Measurements from ENCODE around the gene POMP. TPM values are rescaled to one million over a fixed set of nuclear protein-coding genes. Genes with fewer than 3 reads are reported as not detected.
A peak's percentile ranks its signal among the peaks of the same experiment; 100 is the strongest.

The POMP gene
- total RNA-seq, 4 donors from 2014 or later: 162 to 188 (median 176) TPM

DNA sequence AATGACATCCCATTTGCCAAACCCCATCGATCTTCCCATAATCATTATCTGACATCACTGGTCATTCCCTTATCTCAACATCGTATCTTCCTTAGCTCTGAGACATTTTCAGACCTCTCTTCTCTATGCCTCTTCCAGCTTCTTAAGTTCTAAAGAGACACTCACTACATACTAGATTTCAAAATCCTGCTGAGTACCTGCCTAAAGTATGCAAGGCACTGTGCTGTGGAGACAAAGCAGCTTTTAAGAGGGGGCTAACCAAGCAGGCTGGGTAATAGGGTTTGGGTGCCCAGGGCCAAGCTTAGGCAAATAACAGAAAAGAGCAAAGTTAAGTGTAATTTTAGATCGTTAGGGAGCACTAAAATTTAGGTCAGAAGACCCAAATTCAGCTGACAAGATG lies 3.4 kb upstream of the POMP start:
- Histone ChIP-seq H3K27ac (peak overlapping the region; percentile 1 to 95 (median 50)), H3K4me1 (peaks cover 25 to 26% of the 10 kb centered on the region in 2 donors), H3K9me3 (no peaks in the 10 kb centered on the region), H3K4me3 (no peak overlapping the region), H3K27me3 (no peaks in the 10 kb centered on the region), H3K36me3 (no peaks in the 10 kb centered on the region)
- intact Hi-C loops (cut with DNase I; ENCODE audit: low total_unique reads) (loop anchor here (10.0 kb wide), 2 partner anchors 521 to 1401 kb away; partner anchors contain the start of genes PAN3 and RPL21), in situ Hi-C loops (cut with MboI; ENCODE audit: low sequenced_read_pairs in 4 of 4) (loop anchor here in 2 of 4 donors (10.0 to 25.0 kb wide), 2 partner anchors 59 to 518 kb away; partner anchors contain the start of genes PAN3 (in 1 of the 2) and SLC46A3 (in 1 of the 2))
- ATAC-seq (no peak), DNase-seq (no peak)
- TF ChIP-seq, protein P1, sequence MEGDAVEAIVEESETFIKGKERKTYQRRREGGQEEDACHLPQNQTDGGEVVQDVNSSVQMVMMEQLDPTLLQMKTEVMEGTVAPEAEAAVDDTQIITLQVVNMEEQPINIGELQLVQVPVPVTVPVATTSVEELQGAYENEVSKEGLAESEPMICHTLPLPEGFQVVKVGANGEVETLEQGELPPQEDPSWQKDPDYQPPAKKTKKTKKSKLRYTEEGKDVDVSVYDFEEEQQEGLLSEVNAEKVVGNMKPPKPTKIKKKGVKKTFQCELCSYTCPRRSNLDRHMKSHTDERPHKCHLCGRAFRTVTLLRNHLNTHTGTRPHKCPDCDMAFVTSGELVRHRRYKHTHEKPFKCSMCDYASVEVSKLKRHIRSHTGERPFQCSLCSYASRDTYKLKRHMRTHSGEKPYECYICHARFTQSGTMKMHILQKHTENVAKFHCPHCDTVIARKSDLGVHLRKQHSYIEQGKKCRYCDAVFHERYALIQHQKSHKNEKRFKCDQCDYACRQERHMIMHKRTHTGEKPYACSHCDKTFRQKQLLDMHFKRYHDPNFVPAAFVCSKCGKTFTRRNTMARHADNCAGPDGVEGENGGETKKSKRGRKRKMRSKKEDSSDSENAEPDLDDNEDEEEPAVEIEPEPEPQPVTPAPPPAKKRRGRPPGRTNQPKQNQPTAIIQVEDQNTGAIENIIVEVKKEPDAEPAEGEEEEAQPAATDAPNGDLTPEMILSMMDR (IDR thresholded peaks at IDR 0.05 in 4 of 5, conservative IDR thresholded peaks at IDR 0.05 in 1 of 5): no peak
- no peak for TF ChIP-seq POLR2A (IDR thresholded peaks at IDR 0.05)

DNA sequence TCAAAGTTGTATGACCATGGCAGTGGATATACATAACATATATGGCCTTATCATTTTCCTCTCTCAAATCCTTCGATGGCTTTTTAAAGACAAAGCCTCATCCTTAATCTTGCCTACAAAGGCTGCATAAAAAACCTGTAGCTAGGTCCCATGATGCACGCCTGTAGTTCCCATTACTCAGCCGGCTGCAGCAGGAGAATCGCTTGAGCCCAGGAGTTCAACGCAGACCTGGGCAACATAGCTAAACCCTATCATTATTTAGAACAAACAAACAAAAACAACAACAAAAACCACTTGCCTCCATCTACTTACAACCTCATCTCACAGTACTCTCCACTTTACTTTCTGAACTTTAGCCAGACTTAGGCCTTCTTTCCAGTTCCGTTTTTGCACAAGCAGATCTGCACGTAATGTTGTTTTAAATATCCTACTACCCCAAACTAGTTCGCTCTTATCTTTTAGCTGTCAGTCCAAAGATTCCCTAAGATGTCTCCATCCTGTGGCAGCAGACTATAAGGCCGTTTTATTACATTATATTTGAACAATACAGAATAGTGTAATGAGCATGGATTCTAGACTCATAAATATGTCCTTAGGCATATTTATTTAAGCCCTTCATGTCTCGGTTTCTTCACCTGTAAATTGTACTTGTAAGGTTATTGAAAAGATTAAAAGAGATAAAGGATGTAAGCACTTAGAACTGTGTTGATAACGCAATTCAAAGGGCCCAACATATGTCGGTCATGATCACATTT lies 969 bp upstream of the POMP start:
- no peak for DNase-seq
- no peaks in the 10 kb centered on the region for H3K27me3 ChIP-seq
- H3K36me3 ChIP-seq: peaks cover 0 to 16% of the 10 kb centered on the region in 2 donors
- peak overlapping the region; percentile 93 to 95 (median 95) for H3K27ac ChIP-seq
- in situ Hi-C loops (cut with MboI; ENCODE audit: low sequenced_read_pairs in 4 of 4) (loop anchor here in 2 of 4 donors (10.0 to 25.0 kb wide), 2 partner anchors 57 to 521 kb away; partner anchors contain the start of genes PAN3 (in 1 of the 2) and SLC46A3 (in 1 of the 2)), intact Hi-C loops (cut with DNase I; ENCODE audit: low total_unique reads) (loop anchor here (10.0 kb wide), 2 partner anchors 523 to 1403 kb away; partner anchors contain the start of genes PAN3 and RPL21)
- ATAC-seq: no peak
- TF ChIP-seq, protein P1 (IDR thresholded peaks at IDR 0.05 in 4 of 5, conservative IDR thresholded peaks at IDR 0.05 in 1 of 5): peak in 2 of 5 experiments; percentile 15 to 17
- no peak for TF ChIP-seq POLR2A (IDR thresholded peaks at IDR 0.05)
- H3K4me1 ChIP-seq: peaks cover 39 to 42% of the 10 kb centered on the region in 2 donors
- H3K4me3 ChIP-seq: peak overlapping the region; percentile 77 to 92 (median 86)
- no peaks in the 10 kb centered on the region for H3K9me3 ChIP-seq

DNA sequence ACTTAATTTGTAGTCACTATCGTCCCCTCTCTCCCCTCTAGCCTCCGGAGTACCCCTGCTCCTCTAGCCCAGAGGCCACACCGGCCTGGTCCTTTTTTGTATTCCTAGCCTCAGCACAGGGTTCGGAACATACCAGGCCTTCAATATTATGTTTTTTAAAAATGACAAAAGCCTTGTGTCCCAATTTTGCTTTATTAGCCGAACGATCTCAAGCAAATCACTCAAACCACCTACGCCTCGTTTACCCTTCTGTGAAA lies 463 bp upstream of the POMP start:
- no peak for DNase-seq
- H3K27ac ChIP-seq: peak overlapping the region; percentile 93 to 95 (median 95)
- H3K27me3 ChIP-seq: no peaks in the 10 kb centered on the region
- H3K36me3 ChIP-seq: peaks cover 0 to 21% of the 10 kb centered on the region in 2 donors
- peak overlapping the region; percentile 77 to 92 (median 86) for H3K4me3 ChIP-seq
- H3K9me3 ChIP-seq: no peaks in the 10 kb centered on the region
- peaks cover 39 to 42% of the 10 kb centered on the region in 2 donors for H3K4me1 ChIP-seq
- TF ChIP-seq POLR2A (IDR thresholded peaks at IDR 0.05): no peak
- TF ChIP-seq, protein P1 (IDR thresholded peaks at IDR 0.05 in 4 of 5, conservative IDR thresholded peaks at IDR 0.05 in 1 of 5): no peak
- peak; percentile 19 to 29 for ATAC-seq
- in situ Hi-C loops (cut with MboI; ENCODE audit: low sequenced_read_pairs in 4 of 4) (loop anchor here in 2 of 4 donors (10.0 to 25.0 kb wide), 2 partner anchors 56 to 521 kb away; partner anchors contain the start of genes PAN3 (in 1 of the 2) and SLC46A3 (in 1 of the 2)), intact Hi-C loops (cut with DNase I; ENCODE audit: low total_unique reads) (loop anchor here (10.0 kb wide), 2 partner anchors 524 to 1404 kb away; partner anchors contain the start of genes PAN3 and RPL21)

GRCh38 chr13:28659621-28659970 lies 666 bp downstream of the POMP start:
- in situ Hi-C loops (cut with MboI; ENCODE audit: low sequenced_read_pairs in 4 of 4): loop anchor here in 2 of 4 donors (10.0 to 25.0 kb wide), 2 partner anchors 55 to 522 kb away; partner anchors contain the start of genes PAN3 (in 1 of the 2) and SLC46A3 (in 1 of the 2)

More at GRCh38 chr13:28659621-28659970, 666 bp downstream of the POMP start:
- TF ChIP-seq, protein P1 (IDR thresholded peaks at IDR 0.05 in 4 of 5, conservative IDR thresholded peaks at IDR 0.05 in 1 of 5): no peak
- TF ChIP-seq POLR2A (IDR thresholded peaks at IDR 0.05): no peak
- DNase-seq (no peak), ATAC-seq (peak in 1 of 2 donors; percentile 17)
- Histone ChIP-seq H3K36me3 (peaks cover 0 to 32% of the 10 kb centered on the region in 2 donors), H3K27ac (peak overlapping the region; percentile 93 to 95 (median 95)), H3K9me3 (no peaks in the 10 kb centered on the region), H3K4me1 (peaks cover 39 to 42% of the 10 kb centered on the region in 2 donors), H3K4me3 (peak overlapping the region; percentile 77 to 92 (median 86)), H3K27me3 (no peaks in the 10 kb centered on the region)
- intact Hi-C loops (cut with DNase I; ENCODE audit: low total_unique reads): loop anchor here (1.0 to 10.0 kb wide), 3 partner anchors 59 to 1405 kb away; partner anchors contain the start of genes PAN3, RPL21 and SLC46A3

All from gastrocnemius medialis (tissue), 4 donors.